Osteoblast (primary cell): ENCODE results near the gene NID2. TPM values are rescaled to one million over a fixed set of nuclear protein-coding genes. Genes with fewer than 3 reads are reported as not detected.
A peak's percentile ranks its signal among the peaks of the same experiment; 100 is the strongest.

Experiments used
- DNase-seq: peaks from one replicate; pipeline ENCODE4 v3.0.0; 2011; ENCODE audit warnings: low spot score, mixed read lengths; ENCODE audit not compliant: insufficient read length; ENCODE audit errors: missing footprints
- H2AFZ ChIP-seq: 2 replicates; pipeline ENCODE4 v1.6.0; 2011; ENCODE audit warnings: mild to moderate bottlenecking, low read length
- H3K27ac ChIP-seq: 2 replicates; pipeline ENCODE4 v1.5.1; 2011; ENCODE audit warnings: mild to moderate bottlenecking, low read depth, low read length, moderate library complexity
- H3K27me3 ChIP-seq: 2 replicates; pipeline ENCODE4 v1.6.0; 2012; ENCODE audit warnings: mild to moderate bottlenecking, control low read depth, inconsistent platforms, low read length, moderate library complexity; ENCODE audit not compliant: insufficient read depth
- H3K36me3 ChIP-seq: 2 replicates; pipeline ENCODE4 v1.5.1; 2011; ENCODE audit warnings: mild to moderate bottlenecking, low read length, control low read depth, moderate library complexity; ENCODE audit not compliant: insufficient read depth
- H3K4me1 ChIP-seq: 2 replicates; pipeline ENCODE4 v1.5.1; 2011; ENCODE audit warnings: mild to moderate bottlenecking, low read length, control low read depth, moderate library complexity; ENCODE audit not compliant: insufficient read depth
- H3K4me2 ChIP-seq: 2 replicates; pipeline ENCODE4 v1.6.0; 2011; ENCODE audit warnings: mild to moderate bottlenecking, low read length; ENCODE audit not compliant: insufficient read depth
- H3K4me3 ChIP-seq: fragments of 200-600 bp; sonication (generic); 3 replicates; pipeline ENCODE4 v1.5.1; 2012; ENCODE audit warnings: mild to moderate bottlenecking, low read length, inconsistent platforms; ENCODE audit not compliant: insufficient read depth
- H3K79me2 ChIP-seq: 2 replicates; pipeline ENCODE4 v1.6.0; 2012; ENCODE audit warnings: mild to moderate bottlenecking, low read length, control low read depth, inconsistent platforms; ENCODE audit not compliant: insufficient read depth
- H3K9me3 ChIP-seq: 2 replicates; pipeline ENCODE4 v1.5.1; 2011; ENCODE audit warnings: low read depth, low read length, control low read depth
- H4K20me1 ChIP-seq: 2 replicates; pipeline ENCODE4 v1.6.0; 2012; ENCODE audit warnings: mild to moderate bottlenecking, low read length, control low read depth; ENCODE audit not compliant: insufficient read depth
- CTCF ChIP-seq: IDR thresholded peaks from 2 replicates; pipeline ENCODE4 v1.5.1; 2011; ENCODE audit warnings: mild to moderate bottlenecking, low read depth, low read length, moderate library complexity; ENCODE audit errors: extremely low read depth
- total RNA-seq: library from RNA; depleted of rRNA; stranded (reverse); fragments of >200 nt; gene quantifications from 2 replicates; pipeline ENCODE4 v1.2.3, GENCODE V29; 2012

NID2 gene
- total RNA-seq, 1 donor: 141 TPM

- no peaks in the 10 kb centered on the region for H3K79me2 ChIP-seq
- H3K4me1 ChIP-seq: peaks cover 67% of the 10 kb centered on the region
- peaks cover 2% of the 10 kb centered on the region for H3K9me3 ChIP-seq
- peak overlapping the region; percentile 64 for H3K4me2 ChIP-seq
- H3K27me3 ChIP-seq: no peaks in the 10 kb centered on the region
- DNase-seq: no peak
- no peak overlapping the region for H3K4me3 ChIP-seq
- no peak for TF ChIP-seq CTCF
- H3K36me3 ChIP-seq: no peaks in the 10 kb centered on the region
- H4K20me1 ChIP-seq: no peaks in the 10 kb centered on the region
- peak overlapping the region; percentile 96 for H3K27ac ChIP-seq
- peak overlapping the region; percentile 5 for H2AFZ ChIP-seq
Measured at GRCh38 chr14:52080158-52080800, 11.4 kb upstream of the NID2 start.

GRCh38 chr14:52079239-52079959, 10.5 kb upstream of the NID2 start:
- Histone ChIP-seq H3K27ac (peak overlapping the region; percentile 96), H3K4me1 (peaks cover 67% of the 10 kb centered on the region), H3K4me3 (no peak overlapping the region), H3K9me3 (peaks cover 2% of the 10 kb centered on the region), H3K4me2 (peak overlapping the region; percentile 64), H3K27me3 (no peaks in the 10 kb centered on the region), H3K79me2 (no peaks in the 10 kb centered on the region), H2AFZ (no peak overlapping the region), H3K36me3 (no peaks in the 10 kb centered on the region), H4K20me1 (no peaks in the 10 kb centered on the region)
- no peak for DNase-seq
- no peak for TF ChIP-seq CTCF

- peak overlapping the region; percentile 96 for H3K27ac ChIP-seq
- H3K27me3 ChIP-seq: no peaks in the 10 kb centered on the region
- H3K9me3 ChIP-seq: no peaks in the 10 kb centered on the region
- no peak overlapping the region for H2AFZ ChIP-seq
- no peak overlapping the region for H3K4me2 ChIP-seq
- no peak for TF ChIP-seq CTCF
- no peaks in the 10 kb centered on the region for H3K79me2 ChIP-seq
- H3K36me3 ChIP-seq: no peaks in the 10 kb centered on the region
- no peak overlapping the region for H3K4me3 ChIP-seq
- H3K4me1 ChIP-seq: peaks cover 74% of the 10 kb centered on the region
- DNase-seq: no peak
- no peaks in the 10 kb centered on the region for H4K20me1 ChIP-seq
Measured at GRCh38 chr14:52078721-52079120, 9.9 kb upstream of the NID2 start.

GRCh38 chr14:52078095-52078531, 9.3 kb upstream of the NID2 start:
- H3K27ac ChIP-seq: peak overlapping the region; percentile 96
- H4K20me1 ChIP-seq: no peaks in the 10 kb centered on the region
- DNase-seq: peak; percentile 3
- H2AFZ ChIP-seq: no peak overlapping the region
- H3K79me2 ChIP-seq: no peaks in the 10 kb centered on the region
- no peak overlapping the region for H3K4me3 ChIP-seq
- H3K36me3 ChIP-seq: no peaks in the 10 kb centered on the region
- H3K4me1 ChIP-seq: peaks cover 80% of the 10 kb centered on the region
- TF ChIP-seq CTCF: no peak
- no peaks in the 10 kb centered on the region for H3K27me3 ChIP-seq
- H3K9me3 ChIP-seq: no peaks in the 10 kb centered on the region
- H3K4me2 ChIP-seq: no peak overlapping the region
